GM12864 (cell line): ENCODE results near the gene TRABD2B.

Source experiments
- DNase-seq: peaks from one replicate; pipeline ENCODE4 v3.0.0-alpha.2; 2011; ENCODE audit warnings: low read depth
- H3K4me3 ChIP-seq: 2 replicates; pipeline ENCODE4 v1.5.1; 2011; ENCODE audit warnings: mild to moderate bottlenecking, low read depth, low read length, control low read depth
- CTCF ChIP-seq: IDR thresholded peaks from 2 replicates; pipeline ENCODE4 v1.5.1; 2011; ENCODE audit warnings: low read depth, mild to moderate bottlenecking, moderate library complexity, low read length, control low read depth, inconsistent platforms; ENCODE audit errors: missing control alignments

The TRABD2B gene

GRCh38 chr1:47934243-47934805 lies 62.9 kb downstream of the TRABD2B start:
- TF ChIP-seq CTCF = no peak
- no peak for DNase-seq
- H3K4me3 ChIP-seq = no peak overlapping the region

- DNase-seq = no peak
- no peak for TF ChIP-seq CTCF
- no peak overlapping the region for H3K4me3 ChIP-seq
These were observed 64.4 kb downstream of the TRABD2B start for GRCh38 chr1:47932743-47933142.

- TF ChIP-seq CTCF = peak; percentile 26
- no peak overlapping the region for H3K4me3 ChIP-seq
- no peak for DNase-seq
These were observed 65.8 kb downstream of the TRABD2B start for GRCh38 chr1:47931395-47931794.

GRCh38 chr1:47930210-47930840 lies 66.9 kb downstream of the TRABD2B start:
- no peak overlapping the region for H3K4me3 ChIP-seq
- DNase-seq = no peak
- no peak for TF ChIP-seq CTCF

GRCh38 chr1:47927165-47927564 lies 70.0 kb downstream of the TRABD2B start:
- no peak overlapping the region for H3K4me3 ChIP-seq
- no peak for DNase-seq

GRCh38 chr1:47926461-47926999 lies 70.7 kb downstream of the TRABD2B start:
- no peak for DNase-seq
- H3K4me3 ChIP-seq = no peak overlapping the region
- no peak for TF ChIP-seq CTCF

More at GRCh38 chr1:47927165-47927564, 70.0 kb downstream of the TRABD2B start:
- no peak for TF ChIP-seq CTCF
